ENCODE data around the gene KRT36. TPM values are rescaled to one million over a fixed set of nuclear protein-coding genes. Genes with fewer than 3 reads are reported as not detected.

KRT36 gene
- total and polyA plus RNA-seq, 4 donors, result 0.02 TPM; not detected in 3

GRCh38 chr17:41448506-41448905 lies 41.2 kb downstream of the KRT36 start:
- H3K9me3 ChIP-seq (ENCODE audit: control insufficient read depth in 4 of 4, insufficient read depth in 3 of 4, low read length in 3 of 4), result no peaks in the 10 kb centered on the region
- no peak overlapping the region for H3K4me3 ChIP-seq
- no peak overlapping the region for H3K9ac ChIP-seq (ENCODE audit: insufficient read depth in 1 of 2, low read length in 2 of 2)
- H3K27ac ChIP-seq (ENCODE audit: low read depth in 1 of 2, low read length in 1 of 2), result no peak overlapping the region
- no peaks in the 10 kb centered on the region for H3K27me3 ChIP-seq (ENCODE audit: control insufficient read depth in 3 of 3, insufficient read depth in 3 of 3, low read length in 2 of 3)
- H3K4me1 ChIP-seq (ENCODE audit: control insufficient read depth in 5 of 5, insufficient read depth in 5 of 5, low read length in 5 of 5), result peaks cover 0 to 3% (median 0%) of the 10 kb centered on the region in 5 donors
- no peaks in the 10 kb centered on the region for H3K36me3 ChIP-seq (ENCODE audit: control insufficient read depth in 4 of 4, insufficient read depth in 4 of 4, low read length in 4 of 4)
- ATAC-seq (ENCODE audit: insufficient read depth, low FRiP score) (no peak), DNase-seq (no peak)
- TF ChIP-seq CTCF (IDR thresholded peaks at IDR 0.05; ENCODE audit: control extremely low read depth, extremely low read depth), result no peak
- 38 to 40% methylated on average over 2 of the region's 2 CpGs for WGBS, 2 donors

GRCh38 chr17:41446806-41447205 lies 42.9 kb downstream of the KRT36 start:
- H3K27me3 ChIP-seq (ENCODE audit: control insufficient read depth in 3 of 3, insufficient read depth in 3 of 3, low read length in 2 of 3), result no peaks in the 10 kb centered on the region
- DNase-seq, result no peak
- no peak overlapping the region for H3K9ac ChIP-seq (ENCODE audit: insufficient read depth in 1 of 2, low read length in 2 of 2)
- 69 to 88% methylated on average over 2 of the region's 2 CpGs for WGBS, 2 donors
- no peak for TF ChIP-seq CTCF (IDR thresholded peaks at IDR 0.05; ENCODE audit: control extremely low read depth, extremely low read depth)
- no peaks in the 10 kb centered on the region for H3K4me1 ChIP-seq (ENCODE audit: control insufficient read depth in 5 of 5, insufficient read depth in 5 of 5, low read length in 5 of 5)
- H3K4me3 ChIP-seq, result no peak overlapping the region
- H3K36me3 ChIP-seq (ENCODE audit: control insufficient read depth in 4 of 4, insufficient read depth in 4 of 4, low read length in 4 of 4), result no peaks in the 10 kb centered on the region
- H3K27ac ChIP-seq (ENCODE audit: low read depth in 1 of 2, low read length in 1 of 2), result no peak overlapping the region
- no peak for ATAC-seq (ENCODE audit: insufficient read depth, low FRiP score)
- no peaks in the 10 kb centered on the region for H3K9me3 ChIP-seq (ENCODE audit: control insufficient read depth in 4 of 4, insufficient read depth in 3 of 4, low read length in 3 of 4)

GRCh38 chr17:41444640-41445039 lies 45.1 kb downstream of the KRT36 start:
- no peak for ATAC-seq (ENCODE audit: insufficient read depth, low FRiP score)
- Histone ChIP-seq H3K27me3 (ENCODE audit: control insufficient read depth in 3 of 3, insufficient read depth in 3 of 3, low read length in 2 of 3) (no peaks in the 10 kb centered on the region), H3K27ac (ENCODE audit: low read depth in 1 of 2, low read length in 1 of 2) (no peak overlapping the region), H3K9me3 (ENCODE audit: control insufficient read depth in 4 of 4, insufficient read depth in 3 of 4, low read length in 3 of 4) (peaks cover 0 to 3% (median 0%) of the 10 kb centered on the region in 4 donors), H3K4me3 (no peak overlapping the region), H3K4me1 (ENCODE audit: control insufficient read depth in 5 of 5, insufficient read depth in 5 of 5, low read length in 5 of 5) (no peaks in the 10 kb centered on the region), H3K9ac (ENCODE audit: insufficient read depth in 1 of 2, low read length in 2 of 2) (no peak overlapping the region), H3K36me3 (ENCODE audit: control insufficient read depth in 4 of 4, insufficient read depth in 4 of 4, low read length in 4 of 4) (no peaks in the 10 kb centered on the region)
- TF ChIP-seq CTCF (IDR thresholded peaks at IDR 0.05; ENCODE audit: control extremely low read depth, extremely low read depth), result no peak
- whole genome bisulfite sequencing, 2 donors, result 76 to 80% methylated on average over 3 of the region's 3 CpGs
- DNase-seq, result no peak

- no peak for TF ChIP-seq CTCF (IDR thresholded peaks at IDR 0.05; ENCODE audit: control extremely low read depth, extremely low read depth)
- Histone ChIP-seq H3K27me3 (ENCODE audit: control insufficient read depth in 3 of 3, insufficient read depth in 3 of 3, low read length in 2 of 3) (no peaks in the 10 kb centered on the region), H3K27ac (ENCODE audit: low read depth in 1 of 2, low read length in 1 of 2) (no peak overlapping the region), H3K4me3 (no peak overlapping the region), H3K36me3 (ENCODE audit: control insufficient read depth in 4 of 4, insufficient read depth in 4 of 4, low read length in 4 of 4) (no peaks in the 10 kb centered on the region), H3K9ac (ENCODE audit: insufficient read depth in 1 of 2, low read length in 2 of 2) (no peak overlapping the region), H3K4me1 (ENCODE audit: control insufficient read depth in 5 of 5, insufficient read depth in 5 of 5, low read length in 5 of 5) (no peaks in the 10 kb centered on the region), H3K9me3 (ENCODE audit: control insufficient read depth in 4 of 4, insufficient read depth in 3 of 4, low read length in 3 of 4) (peaks cover 0 to 3% (median 0%) of the 10 kb centered on the region in 4 donors)
- WGBS, 2 donors, result 57 to 65% methylated on average over 1 of the region's 1 CpG
- ATAC-seq (ENCODE audit: insufficient read depth, low FRiP score) (no peak), DNase-seq (no peak)
Observed at GRCh38 chr17:41444186-41444585, 45.5 kb downstream of the KRT36 start.
